PC-9 (cell line): ENCODE results near the gene LTA. TPM values are rescaled to one million over a fixed set of nuclear protein-coding genes. Genes with fewer than 3 reads are reported as not detected.

Experiments
- BruUV-seq: library from RNA; stranded (reverse); fragments of 400-500 nt; replicated peaks from 2 replicates; lab custom pipeline; 2021; lab: Mats Ljungman, UMichigan
- CTCF ChIA-PET: fragments of 300-600 bp; sonication (Branson Sonifier 250); formaldehyde crosslinking; loops from one replicate; lab custom pipeline; 2022; ENCODE audit warnings: antibody characterized with exemption; lab: Charles Lee
- POLR2A ChIA-PET: fragments of 300-600 bp; sonication (Branson Sonifier 250); formaldehyde crosslinking; loops from one replicate; lab custom pipeline; 2022; ENCODE audit warnings: antibody characterized with exemption; ENCODE audit not compliant: unreplicated experiment; lab: Charles Lee
- DNase-seq, 2 experiments: peaks; one replicate each; pipeline versions ENCODE4 v3.0.0 to v3.0.0-alpha.2; 2015 to 2022; ENCODE audit warnings: mixed read lengths in 1 of 2
- H2AFZ ChIP-seq: fragments of 200-600 bp; sonication (generic); 2 replicates; pipeline ENCODE4 v1.8.1; 2017; ENCODE audit warnings: antibody characterized with exemption
- H3F3A ChIP-seq: fragments of 200-600 bp; sonication (generic); 2 replicates; pipeline ENCODE4 v1.8.1; 2017; ENCODE audit warnings: antibody characterized with exemption, mild to moderate bottlenecking, low read depth; ENCODE audit not compliant: insufficient read depth
- H3K27ac ChIP-seq: fragments of 200-600 bp; sonication (generic); 2 replicates; pipeline ENCODE4 v1.6.1; 2016; ENCODE audit warnings: mixed run types
- H3K27me3 ChIP-seq: fragments of 200-600 bp; sonication (generic); 2 replicates; pipeline ENCODE4 v1.6.1; 2016; ENCODE audit warnings: low read depth, mixed run types; ENCODE audit not compliant: insufficient read depth
- H3K36me3 ChIP-seq: fragments of 200-600 bp; sonication (generic); 2 replicates; pipeline ENCODE4 v1.6.1; 2016; ENCODE audit warnings: low read depth, mixed run types
- H3K4me1 ChIP-seq: fragments of 200-600 bp; sonication (generic); replicated peaks from 2 replicates; pipeline ENCODE4 v1.6.1; 2016; ENCODE audit warnings: mixed run types; ENCODE audit not compliant: insufficient read depth
- H3K4me2 ChIP-seq: fragments of 200-600 bp; sonication (generic); 2 replicates; pipeline ENCODE4 v1.6.1; 2017; ENCODE audit warnings: mixed run types
- H3K4me3 ChIP-seq: fragments of 200-600 bp; sonication (generic); 2 replicates; pipeline ENCODE4 v1.6.1; 2016; ENCODE audit warnings: mixed run types
- H3K79me2 ChIP-seq: fragments of 200-600 bp; sonication (generic); 2 replicates; pipeline ENCODE4 v1.6.1; 2017; ENCODE audit warnings: low read depth, mixed run types
- H3K9me2 ChIP-seq: fragments of 200-600 bp; sonication (generic); 2 replicates; pipeline ENCODE4 v1.8.1; 2017; ENCODE audit warnings: mild to moderate bottlenecking; ENCODE audit not compliant: insufficient read depth
- H3K9me3 ChIP-seq: fragments of 200-600 bp; sonication (generic); 2 replicates; pipeline ENCODE4 v1.8.1; 2016; ENCODE audit warnings: low read depth; ENCODE audit not compliant: insufficient read depth
- H4K20me1 ChIP-seq: fragments of 200-600 bp; sonication (generic); 2 replicates; pipeline ENCODE4 v1.8.1; 2017; ENCODE audit not compliant: insufficient read depth
- CTCF ChIP-seq: fragments of 200-600 bp; sonication (generic); conservative IDR thresholded peaks from 2 replicates; pipeline ENCODE4 v1.6.1; 2017; ENCODE audit warnings: mixed run types, antibody characterized with exemption, mild to moderate bottlenecking, moderate library complexity
- EZH2 ChIP-seq: fragments of 200-600 bp; sonication (generic); IDR thresholded peaks from 2 replicates; pipeline ENCODE4 v1.8.0; 2017; ENCODE audit warnings: antibody characterized with exemption, low read depth
- intact Hi-C: fragments of 100-400 bp; cut with micrococcal nuclease; formaldehyde crosslinking; loops from one replicate; pipeline ENCODE4 v1.10.0; 2022; ENCODE audit not compliant: unreplicated experiment
- total RNA-seq: library from RNA; stranded (reverse); gene quantifications from 2 replicates; pipeline ENCODE4 v1.2.3, GENCODE V29; 2021

Gene LTA
- total RNA-seq, 1 experiment from 2014 or later = not detected

DNA sequence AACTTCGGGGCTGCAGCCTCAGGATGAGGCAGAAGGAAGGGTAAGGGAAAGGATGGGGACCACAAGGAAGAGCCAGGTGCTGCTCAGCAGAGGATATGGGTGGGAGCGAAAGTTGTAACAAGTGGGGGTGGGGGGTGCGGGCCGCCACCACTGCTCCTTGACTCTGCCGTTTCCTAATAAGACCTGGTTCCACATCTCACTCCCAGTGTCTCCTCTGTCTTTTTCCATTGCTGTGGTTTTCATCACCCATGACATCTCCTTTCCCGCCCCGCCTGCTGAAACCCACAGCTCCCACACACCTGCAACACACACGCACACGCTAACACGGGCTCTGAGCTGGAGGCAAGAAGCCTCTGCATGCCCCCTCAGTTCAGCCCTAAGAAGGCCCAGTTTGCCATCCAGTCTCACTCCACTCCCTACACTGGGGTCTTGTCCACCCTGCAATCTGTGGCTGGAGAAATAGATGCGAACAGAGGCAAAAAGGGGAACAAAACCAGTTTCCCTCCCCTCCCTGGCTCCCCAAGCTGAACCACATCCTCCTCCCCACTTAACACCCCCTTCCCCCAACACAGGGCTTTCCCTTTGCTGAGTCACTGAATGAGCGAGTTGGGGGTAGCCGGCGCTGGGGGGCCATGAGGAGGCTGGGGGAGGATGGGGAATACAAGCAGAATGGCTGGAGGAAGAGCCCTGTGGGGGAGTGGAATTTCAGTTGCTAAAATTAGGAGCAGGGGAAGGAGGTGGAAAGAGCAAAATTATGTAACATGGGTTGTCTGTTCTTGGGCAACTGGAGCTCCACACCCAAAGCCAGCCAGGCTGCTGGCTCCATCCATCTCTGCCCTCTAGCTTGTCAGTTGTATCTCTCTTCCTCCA lies 13.2 kb upstream of the LTA start:
- H3K36me3 ChIP-seq = 0 out of 2 replicates have a peak, but pooled peaks cover 6% of the 10 kb centered on the region
- H3K4me3 ChIP-seq = no peak overlapping the region
- peaks cover 15% of the 10 kb centered on the region for H3K4me1 ChIP-seq
- peak overlapping the region; percentile 33; the same call in 1 of the 2 replicates for H3K27ac ChIP-seq
- no peak overlapping the region for H3K4me2 ChIP-seq
- no peak for TF ChIP-seq CTCF
- TF ChIP-seq EZH2 = no peak
- no peak overlapping the region for H2AFZ ChIP-seq
- 0 out of 2 replicates have a peak, but pooled peaks cover 4% of the 10 kb centered on the region for H4K20me1 ChIP-seq
- CTCF ChIA-PET = interaction anchor here (0.7 kb wide), 1 partner anchor 13 kb away, joined by 5 read pairs; the partner anchor contains the start of gene ATP6V1G2
- BruUV-seq = no TSS peak
- H3K9me3 ChIP-seq = no peaks in the 10 kb centered on the region
- POLR2A ChIA-PET = interaction anchor here (0.5 kb wide), 1 partner anchor 1413 kb away, joined by 7 read pairs; no protein-coding TSS in a partner anchor
- intact Hi-C loops = no loop called here
- H3K79me2 ChIP-seq = 0 out of 2 replicates have a peak, but pooled peaks cover 3% of the 10 kb centered on the region
- H3K9me2 ChIP-seq = no peaks in the 10 kb centered on the region
- H3K27me3 ChIP-seq = no peaks in the 10 kb centered on the region
- H3F3A ChIP-seq = peaks cover 18% of the 10 kb centered on the region; the same call in 1 of the 2 replicates
- no peak for DNase-seq

DNA sequence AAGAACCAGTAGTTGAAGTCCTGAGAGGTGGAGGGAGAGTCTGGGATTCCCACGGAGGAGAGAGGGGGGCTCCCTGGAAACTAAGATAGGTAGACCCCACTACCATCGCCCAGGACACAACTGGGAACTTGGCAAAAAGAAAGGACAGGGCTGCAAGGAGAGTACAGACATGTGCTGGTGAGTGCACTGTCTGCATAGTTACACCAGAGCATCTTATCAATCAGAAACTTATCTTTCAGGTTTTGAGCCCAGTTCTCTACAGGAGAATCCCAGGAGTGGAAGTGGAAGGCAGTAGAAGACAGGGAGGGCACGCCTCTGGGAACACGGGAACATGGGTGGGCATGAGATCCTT lies 12.5 kb upstream of the LTA start:
- peak overlapping the region; percentile 42; the same call in 1 of the 2 replicates for H3K4me2 ChIP-seq
- peak overlapping the region; percentile 33; the same call in 1 of the 2 replicates for H3K27ac ChIP-seq
- no peak overlapping the region for H2AFZ ChIP-seq
- H3K9me3 ChIP-seq = no peaks in the 10 kb centered on the region
- 0 out of 2 replicates have a peak, but pooled peaks cover 3% of the 10 kb centered on the region for H3K36me3 ChIP-seq
- intact Hi-C loops = no loop called here
- no peak overlapping the region for H3K4me3 ChIP-seq
- H3K27me3 ChIP-seq = no peaks in the 10 kb centered on the region
- ChIA-PET CTCF (no interaction called here), POLR2A (interaction anchor here (0.6 kb wide), 1 partner anchor 1032 kb away, joined by 7 read pairs; no protein-coding TSS in a partner anchor)
- BruUV-seq = no TSS peak
- no peak for DNase-seq
- peaks cover 15% of the 10 kb centered on the region for H3K4me1 ChIP-seq
- no peaks in the 10 kb centered on the region for H3K9me2 ChIP-seq
- H3F3A ChIP-seq = peaks cover 11% of the 10 kb centered on the region; the same call in 1 of the 2 replicates
- H3K79me2 ChIP-seq = 0 out of 2 replicates have a peak, but pooled peaks cover under 1% of the 10 kb centered on the region
- H4K20me1 ChIP-seq = 0 out of 2 replicates have a peak, but pooled peaks cover 3% of the 10 kb centered on the region
- TF ChIP-seq EZH2 (no peak), CTCF (no peak)

- Histone ChIP-seq H3F3A (peaks cover 9% of the 10 kb centered on the region; the same call in 1 of the 2 replicates), H3K36me3 (no peaks in the 10 kb centered on the region), H3K4me1 (peaks cover 15% of the 10 kb centered on the region), H3K9me3 (no peaks in the 10 kb centered on the region), H3K9me2 (no peaks in the 10 kb centered on the region), H3K27me3 (no peaks in the 10 kb centered on the region), H3K27ac (peak overlapping the region; percentile 33; the same call in 1 of the 2 replicates), H3K4me2 (peak overlapping the region; percentile 42), H3K4me3 (no peak overlapping the region), H4K20me1 (no peaks in the 10 kb centered on the region), H3K79me2 (no peaks in the 10 kb centered on the region), H2AFZ (no peak overlapping the region)
- TF ChIP-seq CTCF (no peak), EZH2 (no peak)
- BruUV-seq = no TSS peak
- ChIA-PET CTCF (no interaction called here), POLR2A (interaction anchor here (0.5 to 0.6 kb wide), 4 partner anchors 61 to 1753 kb away, joined by 7 to 16 read pairs (median 12); partner anchors contain the start of gene PRRC2A)
- peak; percentile 60 to 83 for DNase-seq
- intact Hi-C loops = loop anchor here (1.0 kb wide), 1 partner anchor 21 kb away; no protein-coding TSS in a partner anchor
Measured at GRCh38 chr6:31559958-31560696, 12.0 kb upstream of the LTA start.
